Astrocyte (in vitro differentiated cells and primary cell): ENCODE data around the gene FA2H. TPM values are rescaled to one million over a fixed set of nuclear protein-coding genes. Genes with fewer than 3 reads are reported as not detected.

Source experiments
- DNase-seq: peaks from one replicate; pipeline ENCODE4 v3.0.0-alpha.2; 2010; ENCODE audit warnings: low read depth
- FAIRE-seq: peaks from 2 replicates; lab custom pipeline; 2011; peaks lifted over from hg19 to GRCh38; lab: Jason Lieb, UNC
- H2AFZ ChIP-seq: 2 replicates; pipeline ENCODE4 v1.6.0; 2012; ENCODE audit warnings: low read depth, low read length, inconsistent platforms
- H3K27ac ChIP-seq: 2 replicates; pipeline ENCODE4 v1.5.1; 2011; ENCODE audit warnings: low read depth, low read length, inconsistent platforms
- H3K27me3 ChIP-seq: 2 replicates; pipeline ENCODE4 v1.6.0; 2011; ENCODE audit warnings: low read length, inconsistent platforms; ENCODE audit not compliant: insufficient read depth
- H3K36me3 ChIP-seq: 2 replicates; pipeline ENCODE4 v1.5.1; 2011; ENCODE audit warnings: low read length, inconsistent platforms; ENCODE audit not compliant: insufficient read depth
- H3K4me1 ChIP-seq: 2 replicates; pipeline ENCODE4 v1.5.1; 2011; ENCODE audit warnings: low read length, inconsistent platforms; ENCODE audit not compliant: insufficient read depth
- H3K4me2 ChIP-seq: 2 replicates; pipeline ENCODE4 v1.6.0; 2012; ENCODE audit warnings: low read length, inconsistent platforms
- H3K4me3 ChIP-seq: 2 replicates; pipeline ENCODE4 v1.5.1; 2011; ENCODE audit warnings: low read depth, mild to moderate bottlenecking, low read length, inconsistent platforms; ENCODE audit not compliant: insufficient read depth
- H3K79me2 ChIP-seq: 2 replicates; pipeline ENCODE4 v1.6.0; 2012; ENCODE audit warnings: mild to moderate bottlenecking, low read length, inconsistent platforms; ENCODE audit not compliant: insufficient read depth
- H3K9ac ChIP-seq: 2 replicates; pipeline ENCODE4 v1.6.0; 2012; ENCODE audit warnings: mild to moderate bottlenecking, low read length, inconsistent platforms
- H3K9me3 ChIP-seq: 2 replicates; pipeline ENCODE4 v1.5.1; 2012; ENCODE audit warnings: low read depth, mild to moderate bottlenecking, low read length, inconsistent platforms; ENCODE audit not compliant: insufficient read depth
- H4K20me1 ChIP-seq: 2 replicates; pipeline ENCODE4 v1.6.0; 2012; ENCODE audit warnings: low read length, inconsistent platforms; ENCODE audit not compliant: insufficient read depth
- H3K27ac Mint-ChIP-seq: one replicate; pipeline ENCODE4 v1.8.0; 2021; ENCODE audit warnings: mild to moderate bottlenecking, mixed read lengths; ENCODE audit not compliant: unreplicated experiment
- H3K27me3 Mint-ChIP-seq: one replicate; pipeline ENCODE4 v1.8.0; 2021; ENCODE audit warnings: low read depth, mixed read lengths; ENCODE audit not compliant: unreplicated experiment
- H3K36me3 Mint-ChIP-seq: one replicate; pipeline ENCODE4 v1.8.0; 2021; ENCODE audit warnings: low read depth, mixed read lengths; ENCODE audit not compliant: unreplicated experiment
- H3K4me1 Mint-ChIP-seq: one replicate; pipeline ENCODE4 v1.8.0; 2021; ENCODE audit warnings: low read depth, mixed read lengths; ENCODE audit not compliant: unreplicated experiment
- H3K4me3 Mint-ChIP-seq: one replicate; pipeline ENCODE4 v1.8.0; 2021; ENCODE audit warnings: mild to moderate bottlenecking, moderate library complexity, mixed read lengths; ENCODE audit not compliant: unreplicated experiment
- H3K9me3 Mint-ChIP-seq: one replicate; pipeline ENCODE4 v1.8.0; 2021; ENCODE audit warnings: mild to moderate bottlenecking, mixed read lengths; ENCODE audit not compliant: unreplicated experiment
- EZH2 ChIP-seq: IDR thresholded peaks from 2 replicates; pipeline ENCODE4 v1.6.1; 2012; ENCODE audit warnings: mild to moderate bottlenecking, low read length, inconsistent platforms; ENCODE audit not compliant: insufficient read depth
- total RNA-seq: library from RNA; stranded (reverse); gene quantifications from 2 replicates; pipeline ENCODE4 v1.2.1, GENCODE V29; 2021
- TF ChIP-seq, protein P1 (sequence below): IDR thresholded peaks from 2 replicates; pipeline ENCODE4 v1.5.1; 2011; ENCODE audit warnings: low read depth, mild to moderate bottlenecking, inconsistent platforms, low read length, moderate library complexity; ENCODE audit not compliant: insufficient read depth

The FA2H gene
- total RNA-seq, 1 donor from 2014 or later, result 0.14 TPM

DNA sequence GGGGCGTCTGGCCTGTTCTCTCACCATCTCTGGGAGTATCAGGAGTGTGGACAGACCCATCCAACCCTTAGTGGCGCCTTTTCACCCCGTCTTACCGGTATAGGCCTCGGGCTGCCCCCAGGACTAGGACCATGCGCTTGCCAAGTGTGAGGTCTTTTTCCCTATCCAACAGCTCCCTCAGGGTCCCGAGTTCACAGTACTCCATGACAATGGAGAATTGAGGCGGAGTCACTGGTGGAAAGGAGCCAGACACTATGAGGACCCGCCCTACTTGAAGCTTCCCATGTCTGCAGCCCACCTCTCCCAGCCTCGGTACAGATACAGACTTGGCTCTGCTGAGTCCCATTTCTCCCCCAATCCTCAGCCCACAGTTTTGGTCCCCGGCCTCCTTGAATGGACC, 92.1 kb downstream of the FA2H start:
- no peaks in the 10 kb centered on the region for H4K20me1 ChIP-seq
- no peak overlapping the region for H2AFZ ChIP-seq
- H3K4me1 Mint-ChIP-seq, result no peaks in the 10 kb centered on the region
- no peak overlapping the region for H3K4me3 ChIP-seq
- no peaks in the 10 kb centered on the region for H3K9me3 Mint-ChIP-seq
- no peaks in the 10 kb centered on the region for H3K27me3 Mint-ChIP-seq
- H3K9me3 ChIP-seq, result no peaks in the 10 kb centered on the region
- H3K27ac Mint-ChIP-seq, result no peak overlapping the region
- H3K27ac ChIP-seq, result no peak overlapping the region
- no peaks in the 10 kb centered on the region for H3K27me3 ChIP-seq
- no peak for FAIRE-seq
- no peak for DNase-seq
- no peak overlapping the region for H3K4me2 ChIP-seq
- no peaks in the 10 kb centered on the region for H3K36me3 ChIP-seq
- no peak overlapping the region for H3K4me3 Mint-ChIP-seq
- no peaks in the 10 kb centered on the region for H3K79me2 ChIP-seq
- H3K4me1 ChIP-seq, result no peaks in the 10 kb centered on the region
- H3K9ac ChIP-seq, result no peak overlapping the region
- TF ChIP-seq, protein P1, sequence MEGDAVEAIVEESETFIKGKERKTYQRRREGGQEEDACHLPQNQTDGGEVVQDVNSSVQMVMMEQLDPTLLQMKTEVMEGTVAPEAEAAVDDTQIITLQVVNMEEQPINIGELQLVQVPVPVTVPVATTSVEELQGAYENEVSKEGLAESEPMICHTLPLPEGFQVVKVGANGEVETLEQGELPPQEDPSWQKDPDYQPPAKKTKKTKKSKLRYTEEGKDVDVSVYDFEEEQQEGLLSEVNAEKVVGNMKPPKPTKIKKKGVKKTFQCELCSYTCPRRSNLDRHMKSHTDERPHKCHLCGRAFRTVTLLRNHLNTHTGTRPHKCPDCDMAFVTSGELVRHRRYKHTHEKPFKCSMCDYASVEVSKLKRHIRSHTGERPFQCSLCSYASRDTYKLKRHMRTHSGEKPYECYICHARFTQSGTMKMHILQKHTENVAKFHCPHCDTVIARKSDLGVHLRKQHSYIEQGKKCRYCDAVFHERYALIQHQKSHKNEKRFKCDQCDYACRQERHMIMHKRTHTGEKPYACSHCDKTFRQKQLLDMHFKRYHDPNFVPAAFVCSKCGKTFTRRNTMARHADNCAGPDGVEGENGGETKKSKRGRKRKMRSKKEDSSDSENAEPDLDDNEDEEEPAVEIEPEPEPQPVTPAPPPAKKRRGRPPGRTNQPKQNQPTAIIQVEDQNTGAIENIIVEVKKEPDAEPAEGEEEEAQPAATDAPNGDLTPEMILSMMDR, result no peak
- H3K36me3 Mint-ChIP-seq, result peaks cover 2% of the 10 kb centered on the region

DNA sequence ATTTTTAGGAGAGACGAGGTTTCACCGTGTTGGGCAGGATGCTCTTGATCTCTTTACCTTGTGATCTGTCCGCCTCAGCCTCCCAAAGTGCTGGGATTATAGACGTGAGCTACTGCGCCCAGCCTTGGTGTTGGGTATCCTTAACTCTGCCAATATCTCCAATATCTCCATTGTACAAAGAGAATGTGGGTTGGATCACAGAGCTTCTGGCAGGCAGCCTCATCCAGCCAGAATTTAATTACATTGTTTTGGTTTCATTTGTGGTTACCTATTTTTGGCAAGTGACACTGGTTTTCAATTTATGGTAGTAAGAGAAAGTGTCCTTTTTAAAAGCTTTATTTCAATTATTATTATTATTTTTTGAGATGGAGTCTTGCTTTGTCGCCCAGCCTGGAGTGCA, 93.9 kb downstream of the FA2H start:
- Mint-ChIP-seq H3K9me3 (no peaks in the 10 kb centered on the region), H3K27me3 (peaks cover under 1% of the 10 kb centered on the region), H3K36me3 (no peaks in the 10 kb centered on the region), H3K4me1 (no peaks in the 10 kb centered on the region), H3K27ac (no peak overlapping the region), H3K4me3 (no peak overlapping the region)
- Histone ChIP-seq H3K27ac (no peak overlapping the region), H4K20me1 (no peaks in the 10 kb centered on the region), H3K79me2 (no peaks in the 10 kb centered on the region), H3K9me3 (no peaks in the 10 kb centered on the region), H3K27me3 (no peaks in the 10 kb centered on the region), H3K9ac (no peak overlapping the region), H3K4me2 (no peak overlapping the region), H3K4me3 (no peak overlapping the region), H2AFZ (no peak overlapping the region), H3K36me3 (no peaks in the 10 kb centered on the region), H3K4me1 (no peaks in the 10 kb centered on the region)
- DNase-seq, result no peak
- FAIRE-seq, result no peak
- TF ChIP-seq EZH2, result no peak
- TF ChIP-seq, protein P1, result no peak

DNA sequence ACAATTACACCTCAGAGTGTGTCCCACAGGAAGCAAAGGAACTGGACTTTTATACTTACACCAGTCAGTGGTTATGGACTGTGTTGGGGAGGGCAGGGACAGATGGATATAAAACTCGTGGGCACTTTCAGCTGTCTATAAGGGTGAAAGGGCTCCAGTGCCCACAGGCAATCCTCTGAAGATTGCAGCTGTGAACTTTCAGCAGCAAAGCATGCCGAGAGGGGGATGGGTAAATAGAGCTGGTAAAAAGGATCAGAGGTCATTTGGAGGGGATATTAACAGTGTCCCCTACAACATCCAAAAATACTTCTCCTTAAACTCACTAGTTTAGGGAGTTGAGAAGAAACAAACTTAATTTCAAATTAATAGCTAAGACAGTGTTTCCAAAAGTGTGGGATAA, 94.6 kb downstream of the FA2H start:
- Histone ChIP-seq H2AFZ (no peak overlapping the region), H3K36me3 (no peaks in the 10 kb centered on the region), H3K4me3 (no peak overlapping the region), H3K27ac (no peak overlapping the region), H4K20me1 (no peaks in the 10 kb centered on the region), H3K4me2 (no peak overlapping the region), H3K4me1 (no peaks in the 10 kb centered on the region), H3K27me3 (no peaks in the 10 kb centered on the region), H3K9ac (no peak overlapping the region), H3K9me3 (no peaks in the 10 kb centered on the region), H3K79me2 (no peaks in the 10 kb centered on the region)
- H3K27ac Mint-ChIP-seq, result no peak overlapping the region
- FAIRE-seq, result no peak
- DNase-seq, result no peak
- no peak for TF ChIP-seq EZH2
- TF ChIP-seq, protein P1, result no peak
- H3K4me1 Mint-ChIP-seq, result no peaks in the 10 kb centered on the region
- no peak overlapping the region for H3K4me3 Mint-ChIP-seq
- peaks cover 6% of the 10 kb centered on the region for H3K27me3 Mint-ChIP-seq
- no peaks in the 10 kb centered on the region for H3K9me3 Mint-ChIP-seq
- no peaks in the 10 kb centered on the region for H3K36me3 Mint-ChIP-seq
